Endodermal cell (in vitro differentiated cells): ENCODE measurements around the gene CD86. TPM values are rescaled to one million over a fixed set of nuclear protein-coding genes. Genes with fewer than 3 reads are reported as not detected.

ENCODE experiments used
- DNase-seq: peaks from one replicate; pipeline ENCODE4 v3.0.0-alpha.2; 2017
- H3K27ac ChIP-seq: 2 replicates; pipeline ENCODE4 v1.5.1; 2013; ENCODE audit warnings: mild to moderate bottlenecking, low read depth, low read length, moderate library complexity
- H3K27me3 ChIP-seq: 2 replicates; pipeline ENCODE4 v1.6.1; 2013; ENCODE audit warnings: mild to moderate bottlenecking, low read length, moderate library complexity; ENCODE audit not compliant: insufficient read depth, control insufficient read depth, poor library complexity, severe bottlenecking
- H3K36me3 ChIP-seq: 2 replicates; pipeline ENCODE4 v1.7.0; 2013; ENCODE audit warnings: mild to moderate bottlenecking, low read length, moderate library complexity; ENCODE audit not compliant: control insufficient read depth, insufficient read depth
- H3K4me1 ChIP-seq: one replicate; pipeline ENCODE4 v1.7.0; 2013; ENCODE audit warnings: low read length; ENCODE audit not compliant: control insufficient read depth, insufficient read depth
- H3K4me3 ChIP-seq: 2 replicates; pipeline ENCODE4 v1.5.1; 2013; ENCODE audit warnings: mild to moderate bottlenecking, low read length, moderate library complexity
- H3K9ac ChIP-seq: 2 replicates; pipeline ENCODE4 v1.6.1; 2013; ENCODE audit warnings: mild to moderate bottlenecking, low read length, moderate library complexity; ENCODE audit not compliant: poor library complexity, severe bottlenecking; ENCODE audit errors: extremely low read depth
- H3K9me3 ChIP-seq: 2 replicates; pipeline ENCODE4 v1.6.1; 2013; ENCODE audit warnings: mild to moderate bottlenecking, low read length, moderate library complexity; ENCODE audit not compliant: control insufficient read depth
- H3K27ac Mint-ChIP-seq: 2 replicates; pipeline ENCODE4 v1.8.0; 2020; ENCODE audit warnings: mixed read lengths
- H3K27me3 Mint-ChIP-seq: 2 replicates; pipeline ENCODE4 v1.8.0; 2021; ENCODE audit warnings: mild to moderate bottlenecking, mixed read lengths; ENCODE audit not compliant: insufficient read depth
- H3K36me3 Mint-ChIP-seq: 2 replicates; pipeline ENCODE4 v1.8.0; 2020; ENCODE audit warnings: low read depth, mixed read lengths
- H3K4me1 Mint-ChIP-seq: 2 replicates; pipeline ENCODE4 v1.8.0; 2020; ENCODE audit warnings: mixed read lengths
- H3K4me3 Mint-ChIP-seq: 2 replicates; pipeline ENCODE4 v1.8.0; 2020; ENCODE audit warnings: mild to moderate bottlenecking, moderate library complexity, mixed read lengths
- H3K9me3 Mint-ChIP-seq: 2 replicates; pipeline ENCODE4 v1.8.0; 2020; ENCODE audit warnings: mild to moderate bottlenecking, mixed read lengths
- CTCF ChIP-seq: fragments of 200-600 bp; sonication (generic); conservative IDR thresholded peaks from 2 replicates; pipeline ENCODE4 v1.5.0; 2021; ENCODE audit warnings: antibody characterized with exemption, mild to moderate bottlenecking
- WGBS, 2 experiments: methylation state at CpG; one replicate each; pipeline versions ENCODE4 v1.1.5 to v1.1.7; 2013; ENCODE audit warnings: missing lambda C conversion rate in 2 of 2, mixed read lengths in 1 of 2; ENCODE audit not compliant: insufficient coverage in 1 of 2, insufficient read length in 1 of 2; 5-methylcytosine and 5-hydroxymethylcytosine counted together
- total RNA-seq, 2 donors: library from RNA; stranded (reverse); fragmentation: NEBNext Ultra II Directional in 1 of 2; extraction: Animal tissue kit (Norgen Biotek cat#: 25700) in 1 of 2; gene quantifications; 2 replicates in 1 of 2; 3 replicates in 1 of 2; pipeline ENCODE4 v1.2.1, GENCODE V29; 2021

The CD86 gene
- total RNA-seq, 2 donors from 2014 or later: not detected

DNA sequence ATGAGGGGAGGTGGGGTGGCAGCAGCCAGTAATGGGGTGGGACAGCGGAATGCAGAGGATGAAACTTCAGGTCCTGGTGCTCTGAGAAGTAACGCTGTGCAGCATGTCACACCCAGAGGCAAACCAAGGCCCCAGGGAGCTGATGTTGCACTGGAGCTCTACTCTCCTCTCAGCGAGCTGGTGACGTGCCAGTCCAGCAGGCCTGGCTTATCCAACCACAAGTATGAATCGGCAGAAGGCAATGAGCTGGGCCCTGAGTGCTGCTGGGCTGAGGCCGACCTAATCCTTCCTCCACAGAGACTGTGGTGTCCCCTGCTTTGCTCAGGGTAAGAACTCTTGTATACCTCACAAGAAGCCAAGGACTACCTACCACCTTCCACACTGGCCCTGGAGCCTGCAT, 30.5 kb downstream of the CD86 start:
- Histone ChIP-seq H3K9me3 (no peaks in the 10 kb centered on the region), H3K27ac (no peak overlapping the region), H3K36me3 (no peaks in the 10 kb centered on the region), H3K27me3 (no peaks in the 10 kb centered on the region), H3K9ac (no peak overlapping the region), H3K4me1 (no peaks in the 10 kb centered on the region), H3K4me3 (no peak overlapping the region)
- no peak for DNase-seq
- H3K4me3 Mint-ChIP-seq: no peak overlapping the region
- no peaks in the 10 kb centered on the region for H3K36me3 Mint-ChIP-seq
- no peaks in the 10 kb centered on the region for H3K9me3 Mint-ChIP-seq
- no peaks in the 10 kb centered on the region for H3K4me1 Mint-ChIP-seq
- H3K27me3 Mint-ChIP-seq: no peaks in the 10 kb centered on the region
- WGBS, 2 experiments: 97 to 100% methylated on average over 2 to 6 of the region's 6 CpGs
- H3K27ac Mint-ChIP-seq: no peak overlapping the region
- no peak for TF ChIP-seq CTCF

GRCh38 chr3:122088531-122088930, 33.4 kb downstream of the CD86 start:
- H3K9me3 ChIP-seq: no peaks in the 10 kb centered on the region
- H3K36me3 ChIP-seq: no peaks in the 10 kb centered on the region
- H3K4me3 Mint-ChIP-seq: no peak overlapping the region
- H3K36me3 Mint-ChIP-seq: no peaks in the 10 kb centered on the region
- no peak overlapping the region for H3K4me3 ChIP-seq
- WGBS, 2 experiments: 87% methylated on average over 3 of the region's 3 CpGs; no CpG with 5 or more reads in 1 of the 2 experiments
- H3K4me1 ChIP-seq: no peaks in the 10 kb centered on the region
- no peak for TF ChIP-seq CTCF
- no peak for DNase-seq
- no peak overlapping the region for H3K27ac Mint-ChIP-seq
- no peaks in the 10 kb centered on the region for H3K27me3 Mint-ChIP-seq
- no peaks in the 10 kb centered on the region for H3K4me1 Mint-ChIP-seq
- H3K27me3 ChIP-seq: no peaks in the 10 kb centered on the region
- no peak overlapping the region for H3K9ac ChIP-seq
- no peak overlapping the region for H3K27ac ChIP-seq
- no peaks in the 10 kb centered on the region for H3K9me3 Mint-ChIP-seq

- Histone ChIP-seq H3K4me3 (no peak overlapping the region), H3K9ac (no peak overlapping the region), H3K4me1 (no peaks in the 10 kb centered on the region), H3K27ac (peak overlapping the region; percentile 87), H3K9me3 (no peaks in the 10 kb centered on the region), H3K27me3 (no peaks in the 10 kb centered on the region), H3K36me3 (no peaks in the 10 kb centered on the region)
- 62 to 80% methylated on average over 2 to 4 of the region's 4 CpGs for WGBS, 2 experiments
- no peak overlapping the region for H3K27ac Mint-ChIP-seq
- no peak for DNase-seq
- H3K27me3 Mint-ChIP-seq: no peaks in the 10 kb centered on the region
- no peaks in the 10 kb centered on the region for H3K4me1 Mint-ChIP-seq
- no peaks in the 10 kb centered on the region for H3K36me3 Mint-ChIP-seq
- no peak for TF ChIP-seq CTCF
- H3K4me3 Mint-ChIP-seq: no peak overlapping the region
- no peaks in the 10 kb centered on the region for H3K9me3 Mint-ChIP-seq
Measured at GRCh38 chr3:122091602-122092295, 36.6 kb downstream of the CD86 start.
